MCF 10A (cell line): ENCODE data around the gene MUSTN1. TPM values are rescaled to one million over a fixed set of nuclear protein-coding genes. Genes with fewer than 3 reads are reported as not detected.

Experiments used
- Bru-seq: library from RNA; stranded (reverse); fragments of 400-500 nt; gene quantifications from one replicate; lab custom pipeline; 2021; lab: Mats Ljungman, UMichigan
- BruChase-seq, 2 experiments: library from RNA; stranded (reverse); fragments of 400-500 nt; gene quantifications; one replicate each; lab custom pipeline; 2021; lab: Mats Ljungman, UMichigan
- BruUV-seq: library from RNA; stranded (reverse); fragments of 400-500 nt; replicated peaks from 2 replicates; lab custom pipeline; 2021; lab: Mats Ljungman, UMichigan
- CTCF ChIA-PET: fragments of 300-600 bp; sonication (Branson Sonifier 250); formaldehyde crosslinking; extraction: SDS; loops from one replicate; lab custom pipeline; 2021; ENCODE audit warnings: antibody characterized with exemption, inconsistent platforms; lab: Yijun Ruan, JAX
- POLR2A ChIA-PET: fragments of 300-600, 350-650 bp; sonication (Branson Sonifier 250); formaldehyde crosslinking; extraction: SDS; loops from one replicate; lab custom pipeline; 2020; ENCODE audit warnings: antibody characterized with exemption, inconsistent platforms; lab: Yijun Ruan, JAX
- DNase-seq: peaks from one replicate; pipeline ENCODE4 v3.0.0-alpha.2; 2018; ENCODE audit not compliant: unreplicated experiment
- H3K27ac Mint-ChIP-seq: one replicate; pipeline ENCODE4 v1.8.0; 2022; ENCODE audit warnings: mild to moderate bottlenecking, low read depth, mixed read lengths; ENCODE audit not compliant: unreplicated experiment
- H3K27me3 Mint-ChIP-seq: one replicate; pipeline ENCODE4 v1.8.0; 2022; ENCODE audit warnings: mixed read lengths; ENCODE audit not compliant: insufficient read depth, unreplicated experiment
- H3K36me3 Mint-ChIP-seq: one replicate; pipeline ENCODE4 v1.8.0; 2022; ENCODE audit warnings: mild to moderate bottlenecking, moderate library complexity, mixed read lengths; ENCODE audit not compliant: insufficient read depth, unreplicated experiment
- H3K4me1 Mint-ChIP-seq: one replicate; pipeline ENCODE4 v1.8.0; 2022; ENCODE audit warnings: mixed read lengths; ENCODE audit not compliant: insufficient read depth, unreplicated experiment
- H3K4me3 Mint-ChIP-seq: one replicate; pipeline ENCODE4 v1.8.0; 2022; ENCODE audit warnings: mild to moderate bottlenecking, moderate library complexity, mixed read lengths; ENCODE audit not compliant: unreplicated experiment
- H3K9me3 Mint-ChIP-seq: one replicate; pipeline ENCODE4 v1.8.0; 2022; ENCODE audit warnings: mixed read lengths; ENCODE audit not compliant: unreplicated experiment
- CTCF ChIP-seq: fragments of 200-600 bp; IDR thresholded peaks from one replicate; pipeline ENCODE4 v1.8.0; 2022; ENCODE audit warnings: antibody characterized with exemption, mild to moderate bottlenecking; ENCODE audit not compliant: unreplicated experiment
- intact Hi-C: fragments of 100-400 bp; cut with micrococcal nuclease; formaldehyde crosslinking; loops from 2 replicates; pipeline ENCODE4 v1.14.1; 2022
- long read RNA-seq: library from polyadenylated mRNA; stranded (forward); transcript quantifications from one replicate; pipeline ENCODE4 v2.0.0, GENCODE V29; 2022
- total RNA-seq: library from RNA; stranded (reverse); gene quantifications from 2 replicates; pipeline ENCODE4 v1.2.3, GENCODE V29; 2022

MUSTN1 gene
- total RNA-seq (2.3 TPM in 1 of 2 replicates, not detected in the other), Bru-seq, nascent RNA (percentile 30 among the genes with signal in this experiment), BruChase-seq, experiment 1, labeled RNA remaining after a 6-hour chase (percentile 30 among the genes with signal in this experiment), BruChase-seq, experiment 2, labeled RNA remaining after a 2-hour chase (percentile 36 among the genes with signal in this experiment)
- long read RNA-seq, partial matches to known transcripts, result 0 of 1 reads
- long read RNA-seq, other reads (novel, unspliced or antisense), result 0 of 1 reads

- H3K4me1 Mint-ChIP-seq, result peaks cover 6% of the 10 kb centered on the region
- no peaks in the 10 kb centered on the region for H3K27me3 Mint-ChIP-seq
- POLR2A ChIA-PET, result interaction anchor here (0.7 kb wide), 1 partner anchor 72 kb away, joined by 3 read pairs; no protein-coding TSS in a partner anchor
- H3K4me3 Mint-ChIP-seq, result no peak within 1 kb of the TSS
- no TSS peak for BruUV-seq
- H3K9me3 Mint-ChIP-seq, result no peaks in the 10 kb centered on the region
- no peak within 1 kb of the TSS for H3K27ac Mint-ChIP-seq
- CTCF ChIA-PET, result no interaction called here
- no peaks in the 10 kb centered on the region for H3K36me3 Mint-ChIP-seq
- no peak for TF ChIP-seq CTCF
- intact Hi-C loops, result no loop called here
- no peak for DNase-seq
Measured at GRCh38 chr3:52834871-52835501, at the start of gene MUSTN1. Gene MUSTN1 (minus strand): TSS chr3:52835019. CDS start chr3:52834948, 71 bp downstream.

GRCh38 chr3:52882377-52882776, 47.6 kb upstream of the MUSTN1 start:
- no peak for DNase-seq
- CTCF ChIA-PET, result interaction anchor here (0.5 to 1.2 kb wide), 4 partner anchors 12 to 431 kb away, joined by 3 to 4 read pairs (median 4); no protein-coding TSS in a partner anchor
- intact Hi-C loops, result no loop called here
- BruUV-seq, result no TSS peak
- Mint-ChIP-seq H3K27ac (no peak overlapping the region), H3K4me3 (no peak overlapping the region), H3K36me3 (peaks cover 8% of the 10 kb centered on the region), H3K4me1 (no peaks in the 10 kb centered on the region), H3K27me3 (no peaks in the 10 kb centered on the region), H3K9me3 (no peaks in the 10 kb centered on the region)
- POLR2A ChIA-PET, result no interaction called here
- no peak for TF ChIP-seq CTCF

- peaks cover 8% of the 10 kb centered on the region for H3K36me3 Mint-ChIP-seq
Measured at GRCh38 chr3:52881871-52882270, 47.1 kb upstream of the MUSTN1 start.

More at GRCh38 chr3:52881871-52882270, 47.1 kb upstream of the MUSTN1 start:
- Mint-ChIP-seq H3K9me3 (no peaks in the 10 kb centered on the region), H3K27me3 (no peaks in the 10 kb centered on the region), H3K27ac (no peak overlapping the region), H3K4me1 (no peaks in the 10 kb centered on the region), H3K4me3 (no peak overlapping the region)
- ChIA-PET POLR2A (interaction anchor here (1.3 kb wide), 1 partner anchor 15 kb away, joined by 5 read pairs; the partner anchor contains the start of gene STIMATE), CTCF (interaction anchor here (0.5 to 1.2 kb wide), 3 partner anchors 12 to 232 kb away, joined by 3 to 4 read pairs (median 4); no protein-coding TSS in a partner anchor)
- TF ChIP-seq CTCF, result no peak
- DNase-seq, result no peak
- intact Hi-C loops, result no loop called here
- no TSS peak for BruUV-seq
